ENCODE measurements around the gene IQSEC1.

Gene IQSEC1

GRCh38 chr3:12891985-12892839 is 181.0 kb downstream of the IQSEC1 start:
- peak overlapping the region; percentile 50 to 74 for H3K4me3 ChIP-seq (ENCODE audit: low read length in 2 of 2)
- H3K9me3 ChIP-seq (ENCODE audit: control insufficient read depth in 2 of 2, low read length in 2 of 2): no peaks in the 10 kb centered on the region
- H3K36me3 ChIP-seq (ENCODE audit: control insufficient read depth in 2 of 2, insufficient read depth in 2 of 2, low read length in 2 of 2): no peaks in the 10 kb centered on the region
- no peak overlapping the region for H3K27ac ChIP-seq (ENCODE audit: low read length)
- peak overlapping the region; percentile 41 to 66 for H3K9ac ChIP-seq (ENCODE audit: low read length in 2 of 2)
- no peaks in the 10 kb centered on the region for H3K27me3 ChIP-seq (ENCODE audit: control insufficient read depth in 1 of 2, insufficient read depth in 2 of 2, low read length in 2 of 2)
- peaks cover 23% of the 10 kb centered on the region for H3K4me1 ChIP-seq (ENCODE audit: control insufficient read depth, insufficient read depth, low read length)

- H3K9me3 ChIP-seq (ENCODE audit: control insufficient read depth in 2 of 2, low read length in 2 of 2): no peaks in the 10 kb centered on the region
- H3K4me1 ChIP-seq (ENCODE audit: control insufficient read depth, insufficient read depth, low read length): peaks cover 20% of the 10 kb centered on the region
- no peaks in the 10 kb centered on the region for H3K36me3 ChIP-seq (ENCODE audit: control insufficient read depth in 2 of 2, insufficient read depth in 2 of 2, low read length in 2 of 2)
- H3K4me3 ChIP-seq (ENCODE audit: low read length in 2 of 2): peak overlapping the region; percentile 50 to 74
- peak overlapping the region; percentile 41 to 66 for H3K9ac ChIP-seq (ENCODE audit: low read length in 2 of 2)
- H3K27ac ChIP-seq (ENCODE audit: low read length): no peak overlapping the region
- H3K27me3 ChIP-seq (ENCODE audit: control insufficient read depth in 1 of 2, insufficient read depth in 2 of 2, low read length in 2 of 2): no peaks in the 10 kb centered on the region
These were observed 181.7 kb downstream of the IQSEC1 start for GRCh38 chr3:12891391-12891984.

DNA sequence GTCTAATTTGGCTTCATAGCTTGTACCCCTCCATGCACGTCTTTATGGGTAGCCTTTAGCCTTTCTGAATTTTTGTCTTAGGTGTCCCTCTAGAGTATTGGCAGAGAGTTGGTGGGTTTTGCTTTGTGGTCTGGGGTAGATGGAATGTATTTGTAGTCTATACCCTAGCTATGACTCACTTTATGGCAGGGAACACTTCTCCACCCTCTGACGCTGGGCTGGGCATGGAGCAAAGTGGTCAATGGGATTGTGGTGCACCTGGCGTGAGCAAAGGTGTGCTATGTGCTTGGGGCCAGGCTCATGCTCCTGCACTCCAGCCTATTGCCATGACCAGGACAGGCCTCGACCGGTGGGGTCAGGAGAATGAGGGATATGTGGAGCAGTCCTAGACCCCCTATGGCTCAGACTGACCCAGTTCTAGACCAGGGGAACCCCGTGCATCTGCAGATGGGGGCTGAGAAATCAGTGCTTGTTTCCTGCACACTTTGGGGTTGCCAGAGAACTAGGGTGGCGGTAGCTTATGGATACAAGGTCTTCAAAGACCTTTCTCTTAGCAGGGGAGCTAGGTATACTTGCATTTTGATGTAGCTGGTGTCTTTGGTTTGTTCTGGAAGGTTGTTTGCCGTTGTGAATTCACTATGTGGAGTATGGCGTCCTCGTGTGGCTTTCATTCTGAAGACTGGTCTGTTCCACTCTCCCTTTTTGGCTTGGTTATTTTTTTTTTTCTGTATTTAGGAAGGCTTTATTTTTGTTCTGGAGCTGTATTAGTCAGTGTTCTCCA is 182.4 kb downstream of the IQSEC1 start:
- Histone ChIP-seq H3K4me3 (ENCODE audit: low read length in 2 of 2) (no peak overlapping the region), H3K27me3 (ENCODE audit: control insufficient read depth in 1 of 2, insufficient read depth in 2 of 2, low read length in 2 of 2) (no peaks in the 10 kb centered on the region), H3K9ac (ENCODE audit: low read length in 2 of 2) (no peak overlapping the region), H3K4me1 (ENCODE audit: control insufficient read depth, insufficient read depth, low read length) (peaks cover 14% of the 10 kb centered on the region), H3K36me3 (ENCODE audit: control insufficient read depth in 2 of 2, insufficient read depth in 2 of 2, low read length in 2 of 2) (no peaks in the 10 kb centered on the region), H3K9me3 (ENCODE audit: control insufficient read depth in 2 of 2, low read length in 2 of 2) (no peaks in the 10 kb centered on the region), H3K27ac (ENCODE audit: low read length) (no peak overlapping the region)

- no peak overlapping the region for H3K9ac ChIP-seq (ENCODE audit: low read length in 2 of 2)
- H3K27me3 ChIP-seq (ENCODE audit: control insufficient read depth in 1 of 2, insufficient read depth in 2 of 2, low read length in 2 of 2): no peaks in the 10 kb centered on the region
- no peak overlapping the region for H3K4me3 ChIP-seq (ENCODE audit: low read length in 2 of 2)
- H3K36me3 ChIP-seq (ENCODE audit: control insufficient read depth in 2 of 2, insufficient read depth in 2 of 2, low read length in 2 of 2): no peaks in the 10 kb centered on the region
- peaks cover 18% of the 10 kb centered on the region for H3K4me1 ChIP-seq (ENCODE audit: control insufficient read depth, insufficient read depth, low read length)
- no peak overlapping the region for H3K27ac ChIP-seq (ENCODE audit: low read length)
- H3K9me3 ChIP-seq (ENCODE audit: control insufficient read depth in 2 of 2, low read length in 2 of 2): no peaks in the 10 kb centered on the region
These were observed 186.5 kb downstream of the IQSEC1 start for GRCh38 chr3:12886736-12887135.

GRCh38 chr3:12886106-12886679 is 187.0 kb downstream of the IQSEC1 start:
- H3K27ac ChIP-seq (ENCODE audit: low read length): no peak overlapping the region
- no peaks in the 10 kb centered on the region for H3K9me3 ChIP-seq (ENCODE audit: control insufficient read depth in 2 of 2, low read length in 2 of 2)
- H3K27me3 ChIP-seq (ENCODE audit: control insufficient read depth in 1 of 2, insufficient read depth in 2 of 2, low read length in 2 of 2): no peaks in the 10 kb centered on the region
- no peaks in the 10 kb centered on the region for H3K36me3 ChIP-seq (ENCODE audit: control insufficient read depth in 2 of 2, insufficient read depth in 2 of 2, low read length in 2 of 2)
- peaks cover 19% of the 10 kb centered on the region for H3K4me1 ChIP-seq (ENCODE audit: control insufficient read depth, insufficient read depth, low read length)
- no peak overlapping the region for H3K4me3 ChIP-seq (ENCODE audit: low read length in 2 of 2)
- H3K9ac ChIP-seq (ENCODE audit: low read length in 2 of 2): no peak overlapping the region

GRCh38 chr3:12885583-12885930 is 187.7 kb downstream of the IQSEC1 start:
- H3K9me3 ChIP-seq (ENCODE audit: control insufficient read depth in 2 of 2, low read length in 2 of 2): no peaks in the 10 kb centered on the region
- no peak overlapping the region for H3K4me3 ChIP-seq (ENCODE audit: low read length in 2 of 2)
- peaks cover 19% of the 10 kb centered on the region for H3K4me1 ChIP-seq (ENCODE audit: control insufficient read depth, insufficient read depth, low read length)
- H3K36me3 ChIP-seq (ENCODE audit: control insufficient read depth in 2 of 2, insufficient read depth in 2 of 2, low read length in 2 of 2): no peaks in the 10 kb centered on the region
- no peaks in the 10 kb centered on the region for H3K27me3 ChIP-seq (ENCODE audit: control insufficient read depth in 1 of 2, insufficient read depth in 2 of 2, low read length in 2 of 2)
- no peak overlapping the region for H3K9ac ChIP-seq (ENCODE audit: low read length in 2 of 2)
- no peak overlapping the region for H3K27ac ChIP-seq (ENCODE audit: low read length)

DNA sequence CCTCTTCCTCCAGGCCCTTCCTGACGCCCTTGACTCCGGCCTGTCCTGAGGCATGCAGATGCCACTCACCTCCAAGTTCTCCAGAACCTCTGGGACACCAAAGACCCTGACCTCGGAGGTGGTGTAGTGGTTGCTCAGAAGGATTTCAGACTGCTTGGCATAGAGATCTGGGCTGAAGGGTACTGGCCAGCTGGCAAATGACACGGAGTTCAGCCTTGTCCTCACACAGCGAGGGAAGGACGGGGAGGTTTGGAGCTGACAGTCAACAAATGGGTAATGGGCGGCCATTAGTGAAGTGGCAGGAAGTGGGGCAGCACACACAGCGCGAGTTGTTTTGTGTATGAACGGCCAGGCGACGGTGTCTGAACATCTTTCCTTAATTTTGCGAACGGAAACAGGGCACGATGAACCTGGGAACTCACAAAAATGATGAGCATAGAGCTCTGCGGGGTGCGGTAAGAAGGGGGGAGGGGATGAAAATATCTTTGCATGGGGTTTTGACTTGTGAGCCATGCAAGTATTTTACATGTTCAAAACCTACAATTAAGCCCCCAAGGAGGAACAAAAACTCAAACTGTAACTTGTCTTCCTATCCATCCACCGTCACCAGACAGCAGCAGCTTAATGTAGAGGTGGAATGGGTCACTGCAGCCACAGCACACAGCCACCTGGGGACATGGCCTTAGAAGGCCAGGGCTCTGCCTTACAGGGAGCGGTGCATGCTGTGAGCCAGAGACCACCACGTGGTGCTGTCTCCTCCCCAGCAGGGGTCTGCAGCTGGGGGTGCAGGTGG is 188.2 kb downstream of the IQSEC1 start:
- H3K9me3 ChIP-seq (ENCODE audit: control insufficient read depth in 2 of 2, low read length in 2 of 2): no peaks in the 10 kb centered on the region
- H3K36me3 ChIP-seq (ENCODE audit: control insufficient read depth in 2 of 2, insufficient read depth in 2 of 2, low read length in 2 of 2): no peaks in the 10 kb centered on the region

GRCh38 chr3:12884186-12884680 is 189.0 kb downstream of the IQSEC1 start:
- H3K27me3 ChIP-seq (ENCODE audit: control insufficient read depth in 1 of 2, insufficient read depth in 2 of 2, low read length in 2 of 2): no peaks in the 10 kb centered on the region
- no peaks in the 10 kb centered on the region for H3K36me3 ChIP-seq (ENCODE audit: control insufficient read depth in 2 of 2, insufficient read depth in 2 of 2, low read length in 2 of 2)
- no peaks in the 10 kb centered on the region for H3K9me3 ChIP-seq (ENCODE audit: control insufficient read depth in 2 of 2, low read length in 2 of 2)
- peaks cover 19% of the 10 kb centered on the region for H3K4me1 ChIP-seq (ENCODE audit: control insufficient read depth, insufficient read depth, low read length)
- peak overlapping the region in 1 of 2 donors; percentile 35 for H3K4me3 ChIP-seq (ENCODE audit: low read length in 2 of 2)
- H3K27ac ChIP-seq (ENCODE audit: low read length): peak overlapping the region; percentile 76
- peak overlapping the region in 1 of 2 donors; percentile 55 for H3K9ac ChIP-seq (ENCODE audit: low read length in 2 of 2)

More for the DNA sequence above, 188.2 kb downstream of the IQSEC1 start:
- Histone ChIP-seq H3K4me1 (ENCODE audit: control insufficient read depth, insufficient read depth, low read length) (peaks cover 19% of the 10 kb centered on the region), H3K4me3 (ENCODE audit: low read length in 2 of 2) (no peak overlapping the region), H3K27ac (ENCODE audit: low read length) (peak overlapping the region; percentile 76), H3K9ac (ENCODE audit: low read length in 2 of 2) (no peak overlapping the region), H3K27me3 (ENCODE audit: control insufficient read depth in 1 of 2, insufficient read depth in 2 of 2, low read length in 2 of 2) (no peaks in the 10 kb centered on the region)

DNA sequence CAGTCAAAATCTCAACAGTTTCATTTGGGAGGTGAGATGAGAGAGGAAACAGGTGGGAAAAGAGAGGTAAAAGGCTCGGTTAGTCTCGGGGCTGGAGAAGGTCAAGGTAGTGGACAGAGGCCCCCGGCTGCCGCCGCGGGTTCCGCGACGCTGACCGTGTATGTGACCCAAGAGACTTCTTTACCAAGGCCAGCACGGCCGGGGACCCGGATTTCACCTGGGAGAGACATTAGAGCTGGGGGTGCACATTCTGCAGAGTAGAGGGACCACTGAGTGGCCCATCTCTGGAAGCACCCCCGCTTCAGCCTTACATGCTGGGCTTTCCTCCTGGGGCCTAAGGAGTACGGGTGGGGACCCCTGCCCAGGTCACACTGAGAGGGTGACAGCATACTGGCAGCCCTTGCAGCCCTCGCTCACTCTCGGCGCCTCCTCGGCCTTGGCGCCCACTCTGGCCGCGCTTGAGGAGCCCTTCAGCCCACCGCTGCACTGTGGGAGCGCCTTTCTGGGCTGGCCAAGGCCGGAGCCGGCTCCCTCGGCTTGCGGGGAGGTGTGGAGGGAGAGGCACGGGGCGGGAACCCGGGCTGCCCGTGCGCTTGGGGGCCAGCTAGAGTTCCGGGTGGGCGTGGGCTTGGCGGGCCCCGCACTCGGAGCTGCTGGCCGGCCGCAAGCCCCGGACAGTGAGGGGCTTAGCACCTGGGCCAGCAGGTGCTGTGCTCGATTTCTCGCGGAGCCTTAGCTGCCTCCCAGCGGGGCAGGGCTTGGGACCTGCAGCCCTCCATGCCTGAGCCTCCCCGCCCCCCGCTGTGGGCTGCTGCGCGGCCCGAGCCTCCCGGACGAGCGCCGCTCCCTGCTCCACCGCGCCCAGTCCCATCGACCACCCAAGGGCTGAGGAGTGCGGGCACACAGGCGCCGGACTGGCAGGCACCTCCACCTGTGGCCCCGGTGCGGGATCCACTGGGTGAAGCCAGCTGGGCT is 190.6 kb downstream of the IQSEC1 start:
- Histone ChIP-seq H3K4me1 (ENCODE audit: control insufficient read depth, insufficient read depth, low read length) (peaks cover 19% of the 10 kb centered on the region), H3K36me3 (ENCODE audit: control insufficient read depth in 2 of 2, insufficient read depth in 2 of 2, low read length in 2 of 2) (no peaks in the 10 kb centered on the region), H3K4me3 (ENCODE audit: low read length in 2 of 2) (no peak overlapping the region), H3K27me3 (ENCODE audit: control insufficient read depth in 1 of 2, insufficient read depth in 2 of 2, low read length in 2 of 2) (no peaks in the 10 kb centered on the region), H3K9me3 (ENCODE audit: control insufficient read depth in 2 of 2, low read length in 2 of 2) (no peaks in the 10 kb centered on the region), H3K9ac (ENCODE audit: low read length in 2 of 2) (no peak overlapping the region), H3K27ac (ENCODE audit: low read length) (no peak overlapping the region)
